Inflammatory macrophage treated with lipopolysaccharide for 1 hour (primary cell): Measurements from ENCODE around the gene SMARCD2.
"Not testable (repeated sequence)": the region's sequence is repeated elsewhere in the genome, so short reads cannot be mapped to it uniquely, and the experiment has no call there.

Source experiments
- DNase-seq, 2 donors: peaks; one replicate each; pipeline ENCODE4 v3.0.0-alpha.2; 2020 to 2022

The SMARCD2 gene

GRCh38 chr17:63842540-63843386, at the start of gene SMARCD2:
Gene SMARCD2 (minus strand): TSS chr17:63842685. CDS start chr17:63842674, 11 bp downstream.
- peak; percentile 98 to 99 for DNase-seq

- DNase-seq, result peak; percentile 10 to 41
Observed at GRCh38 chr17:63889026-63889848, 46.8 kb upstream of the SMARCD2 start.

GRCh38 chr17:63885119-63885518, 42.6 kb upstream of the SMARCD2 start:
- not testable (repeated sequence) for DNase-seq

- DNase-seq, result not testable (repeated sequence)
Observed at GRCh38 chr17:63882626-63883126, 40.2 kb upstream of the SMARCD2 start.

- peak; percentile 8 to 69 for DNase-seq
Observed at GRCh38 chr17:63881935-63882601, 39.6 kb upstream of the SMARCD2 start, which contains the start of gene GH2. Gene GH2 (minus strand): TSS chr17:63881944. CDS start chr17:63881801, 143 bp downstream.

- DNase-seq, result not testable (repeated sequence)
Observed at GRCh38 chr17:63881337-63881736, 38.9 kb upstream of the SMARCD2 start.

GRCh38 chr17:63880706-63881105, 38.2 kb upstream of the SMARCD2 start:
- DNase-seq, result no peak

- not testable (repeated sequence) for DNase-seq
Observed at GRCh38 chr17:63878413-63878812, 35.9 kb upstream of the SMARCD2 start.

- not testable (repeated sequence) for DNase-seq
Observed at GRCh38 chr17:63874693-63875092, 32.2 kb upstream of the SMARCD2 start.

- not testable (repeated sequence) for DNase-seq
Observed at GRCh38 chr17:63874061-63874626, 31.7 kb upstream of the SMARCD2 start.

GRCh38 chr17:63873577-63873976, 31.1 kb upstream of the SMARCD2 start, which contains the start of gene CSH2:
Gene CSH2 (minus strand): TSS chr17:63873677. CDS start chr17:63873614, 63 bp downstream.
- DNase-seq, result not testable (repeated sequence)

GRCh38 chr17:63871646-63872365, 29.3 kb upstream of the SMARCD2 start:
- not testable (repeated sequence) for DNase-seq

- not testable (repeated sequence) for DNase-seq
Observed at GRCh38 chr17:63870292-63870665, 27.8 kb upstream of the SMARCD2 start.

GRCh38 chr17:63869491-63870291, 27.2 kb upstream of the SMARCD2 start:
- not testable (repeated sequence) for DNase-seq

GRCh38 chr17:63866625-63867024, 24.1 kb upstream of the SMARCD2 start:
- DNase-seq, result not testable (repeated sequence)

GRCh38 chr17:63859257-63859656, 16.8 kb upstream of the SMARCD2 start:
- no peak for DNase-seq

GRCh38 chr17:63856425-63856824, 13.9 kb upstream of the SMARCD2 start:
- DNase-seq, result not testable (repeated sequence)

- no peak for DNase-seq
Observed at GRCh38 chr17:63855185-63855584, 12.7 kb upstream of the SMARCD2 start.

GRCh38 chr17:63854709-63855108, 12.2 kb upstream of the SMARCD2 start:
- no peak for DNase-seq

- no peak for DNase-seq
Observed at GRCh38 chr17:63853260-63853659, 10.8 kb upstream of the SMARCD2 start.

- DNase-seq, result no peak
Observed at GRCh38 chr17:63850401-63850800, 7.9 kb upstream of the SMARCD2 start.
